PFSK-1 (cell line): ENCODE measurements around the gene DDX42.

Experiments used
- FOXP2 ChIP-seq: optimal IDR thresholded peaks from 2 replicates; pipeline ENCODE3; 2011; ENCODE audit warnings: borderline replicate concordance, control low read depth, inconsistent platforms; ENCODE audit not compliant: insufficient read depth; ENCODE audit errors: extremely low read length, extremely low read depth
- POLR2AphosphoS5 ChIP-seq: IDR thresholded peaks from 2 replicates; pipeline ENCODE4 v1.6.1; 2012; ENCODE audit warnings: low read depth, mild to moderate bottlenecking, control low read depth, low read length, moderate library complexity
- REST ChIP-seq, 2 experiments: IDR thresholded peaks; 2 replicates each; pipeline versions ENCODE4 v1.6.1 to v1.8.0; 2011 to 2012; ENCODE audit warnings: low read depth in 2 of 2, low read length in 2 of 2, control low read depth in 1 of 2, inconsistent platforms in 1 of 2, mild to moderate bottlenecking in 1 of 2, moderate library complexity in 1 of 2; ENCODE audit not compliant: insufficient read depth in 1 of 2
- SIN3A ChIP-seq: IDR thresholded peaks from 2 replicates; pipeline ENCODE4 v1.6.1; 2012; ENCODE audit warnings: mild to moderate bottlenecking, low read length, moderate library complexity, borderline replicate concordance; ENCODE audit not compliant: insufficient read depth
- TAF1 ChIP-seq: IDR thresholded peaks from 2 replicates; pipeline ENCODE4 v1.6.1; 2012; ENCODE audit warnings: low read length, control low read depth, borderline replicate concordance; ENCODE audit not compliant: insufficient read depth

DDX42 gene

DNA sequence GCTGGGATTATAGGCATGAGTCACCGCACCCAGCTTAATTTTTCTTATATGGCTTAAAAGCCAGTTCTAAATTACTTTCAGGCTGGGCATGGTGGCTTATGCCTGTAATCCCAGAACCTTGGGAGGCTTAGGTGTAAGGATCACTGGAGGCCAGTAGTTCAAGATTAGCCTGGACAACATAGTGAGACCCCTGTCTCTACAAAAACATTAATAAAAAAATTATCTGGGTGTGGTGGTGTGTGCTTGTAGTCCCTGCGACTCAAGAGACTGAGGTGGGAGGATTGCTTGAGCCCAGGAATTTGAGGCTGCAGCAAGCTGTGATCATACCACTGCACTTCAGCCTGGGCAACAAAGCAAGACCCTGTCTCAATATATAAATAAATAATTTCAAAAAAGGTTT, 79.3 kb downstream of the DDX42 start:
- no peak for TF ChIP-seq TAF1
- TF ChIP-seq REST (IDR thresholded peaks at IDR 0.05; ENCODE audit: insufficient read depth in 1 of 2, low read depth in 2 of 2, low read length in 2 of 2) = no peak

GRCh38 chr17:63854709-63855108, 80.7 kb downstream of the DDX42 start:
- TF ChIP-seq SIN3A (no peak), POLR2AphosphoS5 (no peak), FOXP2 (no peak), REST (IDR thresholded peaks at IDR 0.05; ENCODE audit: insufficient read depth in 1 of 2, low read depth in 2 of 2, low read length in 2 of 2) (no peak), TAF1 (no peak)

- TF ChIP-seq FOXP2 (no peak), SIN3A (no peak), POLR2AphosphoS5 (no peak), TAF1 (no peak), REST (IDR thresholded peaks at IDR 0.05; ENCODE audit: insufficient read depth in 1 of 2, low read depth in 2 of 2, low read length in 2 of 2) (no peak)
Measured at GRCh38 chr17:63855185-63855584, 81.2 kb downstream of the DDX42 start.

DNA sequence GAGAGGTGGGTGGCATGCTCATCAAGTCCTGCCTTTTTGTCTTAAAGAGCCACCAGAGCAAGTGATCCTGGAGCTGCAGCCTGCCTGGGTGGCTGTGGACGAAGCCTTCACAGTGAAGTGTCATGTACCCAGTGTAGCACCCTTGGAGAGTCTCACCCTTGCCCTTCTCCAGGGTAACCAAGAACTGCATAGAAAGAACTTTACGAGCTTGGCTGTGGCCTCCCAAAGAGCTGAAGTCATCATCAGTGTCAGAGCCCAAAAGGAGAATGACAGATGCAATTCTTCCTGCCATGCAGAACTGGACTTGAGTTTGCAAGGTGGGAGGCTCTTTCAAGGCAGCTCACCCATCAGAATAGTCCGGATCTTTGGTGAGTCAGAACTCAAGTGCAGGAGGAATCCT, 85.3 kb downstream of the DDX42 start:
- no peak for TF ChIP-seq FOXP2
- TF ChIP-seq SIN3A = no peak
- TF ChIP-seq REST (IDR thresholded peaks at IDR 0.05; ENCODE audit: insufficient read depth in 1 of 2, low read depth in 2 of 2, low read length in 2 of 2) = no peak
- no peak for TF ChIP-seq POLR2AphosphoS5
- no peak for TF ChIP-seq TAF1
